Lung (tissue), 12 donors: ENCODE results near the gene ARF1. TPM values are rescaled to one million over a fixed set of nuclear protein-coding genes. Genes with fewer than 3 reads are reported as not detected.

Experiments used
- ATAC-seq: fragments of 200-7000 bp; cut with Tn5 transposase; one replicate; pipeline ENCODE4 v1.9.1; 2020; ENCODE audit warnings: moderate number of reproducible peaks; ENCODE audit not compliant: insufficient read depth, low FRiP score
- DNase-seq, 3 donors: peaks; one replicate each; pipeline ENCODE4 v3.0.0-alpha.2; 2013 to 2017
- H3K27ac ChIP-seq, 2 donors: one replicate each; pipeline ENCODE4 v1.5.1; 2013; ENCODE audit warnings: mild to moderate bottlenecking in 2 of 2, moderate library complexity in 2 of 2, control low read depth in 1 of 2, inconsistent platforms in 1 of 2, low read depth in 1 of 2, low read length in 1 of 2
- H3K27me3 ChIP-seq, 3 donors: one replicate each; pipeline ENCODE4 v1.5.1; 2013; ENCODE audit warnings: low read length in 2 of 3; ENCODE audit not compliant: control insufficient read depth in 3 of 3, insufficient read depth in 3 of 3
- H3K36me3 ChIP-seq, 4 donors: one replicate each; pipeline ENCODE4 v1.5.1; 2013; ENCODE audit warnings: low read length in 4 of 4, mild to moderate bottlenecking in 1 of 4, moderate library complexity in 1 of 4; ENCODE audit not compliant: control insufficient read depth in 4 of 4, insufficient read depth in 4 of 4
- H3K4me1 ChIP-seq, 5 donors: one replicate each; pipeline ENCODE4 v1.5.1; 2013; ENCODE audit warnings: low read length in 5 of 5, mild to moderate bottlenecking in 2 of 5, moderate library complexity in 1 of 5; ENCODE audit not compliant: control insufficient read depth in 5 of 5, insufficient read depth in 5 of 5
- H3K4me3 ChIP-seq: one replicate; pipeline ENCODE4 v1.5.1; 2013; ENCODE audit warnings: mild to moderate bottlenecking, control low read depth, moderate library complexity
- H3K9ac ChIP-seq, 2 donors: one replicate each; pipeline ENCODE4 v1.5.1; 2013; ENCODE audit warnings: low read length in 2 of 2, control low read depth in 1 of 2; ENCODE audit not compliant: insufficient read depth in 1 of 2
- H3K9me3 ChIP-seq, 4 donors: one replicate each; pipeline ENCODE4 v1.5.1; 2013; ENCODE audit warnings: low read length in 3 of 4, mild to moderate bottlenecking in 1 of 4, moderate library complexity in 1 of 4; ENCODE audit not compliant: control insufficient read depth in 4 of 4, insufficient read depth in 3 of 4
- WGBS, 2 donors: extraction: QIAGEN DNeasy Blood & Tissue Kit; methylation state at CpG; one replicate each; pipeline ENCODE4 v1.1.7; 2013; 5-methylcytosine and 5-hydroxymethylcytosine counted together
- polyA plus RNA-seq, 2 donors: library from polyadenylated mRNA; stranded (reverse); fragments of 200-250 nt; gene quantifications; one replicate each; pipeline ENCODE4 v1.2.1, GENCODE V29; 2013
- total RNA-seq, 2 donors: library from RNA; depleted of rRNA in 1 of 2; stranded (reverse); fragments of >200 nt in 1 of 2; gene quantifications; one replicate each; pipeline ENCODE4 v1.2.1, GENCODE V29; 2014 to 2021
- TF ChIP-seq, protein P1 (sequence below): IDR thresholded peaks from 2 replicates; pipeline ENCODE4 v1.5.1; 2012; ENCODE audit warnings: mild to moderate bottlenecking; ENCODE audit errors: control extremely low read depth, extremely low read depth
- donor health status: control.
- donor health status: control.
- donor health status: Bipolar disorder and iron deficiency.
- donor health status: healthy.
- donor health status: DM: yes; HTN: yes; CAD: no.

The ARF1 gene
- total and polyA plus RNA-seq, 4 donors, result 226 to 713 (median 439) TPM

GRCh38 chr1:228105996-228106799, 23.7 kb downstream of the ARF1 start:
- TF ChIP-seq, protein P1, sequence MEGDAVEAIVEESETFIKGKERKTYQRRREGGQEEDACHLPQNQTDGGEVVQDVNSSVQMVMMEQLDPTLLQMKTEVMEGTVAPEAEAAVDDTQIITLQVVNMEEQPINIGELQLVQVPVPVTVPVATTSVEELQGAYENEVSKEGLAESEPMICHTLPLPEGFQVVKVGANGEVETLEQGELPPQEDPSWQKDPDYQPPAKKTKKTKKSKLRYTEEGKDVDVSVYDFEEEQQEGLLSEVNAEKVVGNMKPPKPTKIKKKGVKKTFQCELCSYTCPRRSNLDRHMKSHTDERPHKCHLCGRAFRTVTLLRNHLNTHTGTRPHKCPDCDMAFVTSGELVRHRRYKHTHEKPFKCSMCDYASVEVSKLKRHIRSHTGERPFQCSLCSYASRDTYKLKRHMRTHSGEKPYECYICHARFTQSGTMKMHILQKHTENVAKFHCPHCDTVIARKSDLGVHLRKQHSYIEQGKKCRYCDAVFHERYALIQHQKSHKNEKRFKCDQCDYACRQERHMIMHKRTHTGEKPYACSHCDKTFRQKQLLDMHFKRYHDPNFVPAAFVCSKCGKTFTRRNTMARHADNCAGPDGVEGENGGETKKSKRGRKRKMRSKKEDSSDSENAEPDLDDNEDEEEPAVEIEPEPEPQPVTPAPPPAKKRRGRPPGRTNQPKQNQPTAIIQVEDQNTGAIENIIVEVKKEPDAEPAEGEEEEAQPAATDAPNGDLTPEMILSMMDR, result no peak
- Histone ChIP-seq H3K9ac (no peak overlapping the region), H3K9me3 (no peaks in the 10 kb centered on the region), H3K27ac (no peak overlapping the region), H3K36me3 (peaks cover 0 to 14% (median 4%) of the 10 kb centered on the region in 4 donors), H3K4me1 (peaks cover 2 to 18% (median 6%) of the 10 kb centered on the region in 5 donors), H3K4me3 (no peak overlapping the region), H3K27me3 (no peaks in the 10 kb centered on the region)
- WGBS, 2 donors, result 87 to 93% methylated on average over 8 of the region's 8 CpGs
- ATAC-seq (no peak), DNase-seq (no peak)

GRCh38 chr1:228106800-228107054, 24.2 kb downstream of the ARF1 start:
- DNase-seq, result no peak
- Histone ChIP-seq H3K27me3 (no peaks in the 10 kb centered on the region), H3K9me3 (no peaks in the 10 kb centered on the region), H3K4me1 (peaks cover 2 to 18% (median 6%) of the 10 kb centered on the region in 5 donors), H3K36me3 (peaks cover 0 to 14% (median 4%) of the 10 kb centered on the region in 4 donors), H3K27ac (no peak overlapping the region), H3K4me3 (no peak overlapping the region), H3K9ac (no peak overlapping the region)
- no peak for ATAC-seq
- TF ChIP-seq, protein P1, result no peak
- WGBS, 2 donors, result 90 to 95% methylated on average over 9 of the region's 9 CpGs

GRCh38 chr1:228107636-228108035, 25.1 kb downstream of the ARF1 start:
- no peaks in the 10 kb centered on the region for H3K27me3 ChIP-seq
- peaks cover 0 to 18% (median 6%) of the 10 kb centered on the region in 5 donors for H3K4me1 ChIP-seq
- TF ChIP-seq, protein P1, result no peak
- no peaks in the 10 kb centered on the region for H3K9me3 ChIP-seq
- no peak overlapping the region for H3K9ac ChIP-seq
- no peak for ATAC-seq
- peaks cover 0 to 14% (median 4%) of the 10 kb centered on the region in 4 donors for H3K36me3 ChIP-seq
- no peak overlapping the region for H3K27ac ChIP-seq
- DNase-seq, result no peak
- H3K4me3 ChIP-seq, result no peak overlapping the region
- 90 to 91% methylated on average over 19 of the region's 19 CpGs for WGBS, 2 donors
